Stimulated activated effector memory CD8-positive, alpha-beta T cell treated with anti-CD3 and anti-CD28 coated beads, Interleukin-12 subunit alpha, Interleukin-12 subunit beta, amount 100 ng/mL, for 72 hours (primary cell): ENCODE measurements around the gene FRMD4A.

Experiments
- ATAC-seq: fragments of 150-1000 bp; cut with Tn5 transposase; 2 replicates; pipeline ENCODE4 v1.10.0; 2021
- DNase-seq, 2 donors: peaks; one replicate each; pipeline ENCODE4 v3.0.0; 2021 to 2022; ENCODE audit warnings: low spot score in 2 of 2
- H3K27ac Mint-ChIP-seq: one replicate; pipeline ENCODE4 v1.8.0; 2022; ENCODE audit warnings: mild to moderate bottlenecking, mixed read lengths
- H3K36me3 Mint-ChIP-seq: one replicate; pipeline ENCODE4 v1.8.0; 2022; ENCODE audit warnings: mild to moderate bottlenecking, mixed read lengths
- H3K4me1 Mint-ChIP-seq: one replicate; pipeline ENCODE4 v1.8.0; 2022; ENCODE audit warnings: mixed read lengths
- H3K4me3 Mint-ChIP-seq: one replicate; pipeline ENCODE4 v1.8.0; 2022; ENCODE audit warnings: mild to moderate bottlenecking, mixed read lengths
- H3K9me3 Mint-ChIP-seq: one replicate; pipeline ENCODE4 v1.8.0; 2022; ENCODE audit warnings: mixed read lengths

The FRMD4A gene

GRCh38 chr10:13994932-13995331 lies 335.8 kb downstream of the FRMD4A start:
- H3K36me3 Mint-ChIP-seq, result no peaks in the 10 kb centered on the region
- no peak overlapping the region for H3K4me3 Mint-ChIP-seq
- no peak overlapping the region for H3K27ac Mint-ChIP-seq
- no peaks in the 10 kb centered on the region for H3K9me3 Mint-ChIP-seq
- DNase-seq, result no peak
- no peaks in the 10 kb centered on the region for H3K4me1 Mint-ChIP-seq
- no peak for ATAC-seq

GRCh38 chr10:13993673-13994089 lies 337.0 kb downstream of the FRMD4A start:
- ATAC-seq (no peak), DNase-seq (no peak)
- no peaks in the 10 kb centered on the region for H3K9me3 Mint-ChIP-seq
- no peak overlapping the region for H3K27ac Mint-ChIP-seq
- H3K36me3 Mint-ChIP-seq, result no peaks in the 10 kb centered on the region
- H3K4me3 Mint-ChIP-seq, result no peak overlapping the region
- H3K4me1 Mint-ChIP-seq, result no peaks in the 10 kb centered on the region

- Mint-ChIP-seq H3K36me3 (no peaks in the 10 kb centered on the region), H3K27ac (no peak overlapping the region), H3K4me1 (no peaks in the 10 kb centered on the region), H3K9me3 (no peaks in the 10 kb centered on the region), H3K4me3 (no peak overlapping the region)
- DNase-seq (no peak), ATAC-seq (no peak)
These were observed 337.6 kb downstream of the FRMD4A start for GRCh38 chr10:13993169-13993568.

- Mint-ChIP-seq H3K27ac (no peak overlapping the region), H3K9me3 (no peaks in the 10 kb centered on the region), H3K4me1 (no peaks in the 10 kb centered on the region), H3K4me3 (no peak overlapping the region), H3K36me3 (no peaks in the 10 kb centered on the region)
- ATAC-seq, result no peak
- no peak for DNase-seq
These were observed 339.4 kb downstream of the FRMD4A start for GRCh38 chr10:13991353-13991752.

GRCh38 chr10:13990946-13991345 lies 339.8 kb downstream of the FRMD4A start:
- no peaks in the 10 kb centered on the region for H3K36me3 Mint-ChIP-seq
- H3K9me3 Mint-ChIP-seq, result no peaks in the 10 kb centered on the region
- ATAC-seq (no peak), DNase-seq (no peak)
- H3K27ac Mint-ChIP-seq, result no peak overlapping the region
- H3K4me1 Mint-ChIP-seq, result no peaks in the 10 kb centered on the region
- no peak overlapping the region for H3K4me3 Mint-ChIP-seq

GRCh38 chr10:13990392-13990805 lies 340.3 kb downstream of the FRMD4A start:
- no peak for DNase-seq
- Mint-ChIP-seq H3K27ac (no peak overlapping the region), H3K36me3 (no peaks in the 10 kb centered on the region), H3K9me3 (no peaks in the 10 kb centered on the region), H3K4me3 (no peak overlapping the region), H3K4me1 (no peaks in the 10 kb centered on the region)
- ATAC-seq, result no peak

- Mint-ChIP-seq H3K4me3 (no peak overlapping the region), H3K27ac (no peak overlapping the region), H3K36me3 (no peaks in the 10 kb centered on the region), H3K9me3 (no peaks in the 10 kb centered on the region), H3K4me1 (peaks cover under 1% of the 10 kb centered on the region)
- no peak for ATAC-seq
- DNase-seq, result no peak
These were observed 341.1 kb downstream of the FRMD4A start for GRCh38 chr10:13989616-13990015.

- Mint-ChIP-seq H3K4me1 (peaks cover 6% of the 10 kb centered on the region), H3K4me3 (no peak overlapping the region), H3K36me3 (no peaks in the 10 kb centered on the region), H3K27ac (no peak overlapping the region), H3K9me3 (no peaks in the 10 kb centered on the region)
- ATAC-seq, result peak; percentile 72
- DNase-seq, result no peak
These were observed 343.3 kb downstream of the FRMD4A start for GRCh38 chr10:13987446-13987845.

GRCh38 chr10:13984647-13985155 lies 346.0 kb downstream of the FRMD4A start:
- peaks cover 6% of the 10 kb centered on the region for H3K4me1 Mint-ChIP-seq
- H3K27ac Mint-ChIP-seq, result no peak overlapping the region
- no peaks in the 10 kb centered on the region for H3K36me3 Mint-ChIP-seq
- H3K9me3 Mint-ChIP-seq, result no peaks in the 10 kb centered on the region
- no peak for DNase-seq
- ATAC-seq, result peak; percentile 75
- no peak overlapping the region for H3K4me3 Mint-ChIP-seq

- no peak overlapping the region for H3K4me3 Mint-ChIP-seq
- peaks cover 6% of the 10 kb centered on the region for H3K4me1 Mint-ChIP-seq
- no peaks in the 10 kb centered on the region for H3K9me3 Mint-ChIP-seq
- ATAC-seq (no peak), DNase-seq (no peak)
- no peak overlapping the region for H3K27ac Mint-ChIP-seq
- H3K36me3 Mint-ChIP-seq, result no peaks in the 10 kb centered on the region
These were observed 347.7 kb downstream of the FRMD4A start for GRCh38 chr10:13983035-13983434.

GRCh38 chr10:13978533-13979115 lies 352.1 kb downstream of the FRMD4A start:
- H3K36me3 Mint-ChIP-seq, result no peaks in the 10 kb centered on the region
- H3K9me3 Mint-ChIP-seq, result no peaks in the 10 kb centered on the region
- H3K27ac Mint-ChIP-seq, result no peak overlapping the region
- DNase-seq, result no peak
- H3K4me3 Mint-ChIP-seq, result no peak overlapping the region
- no peak for ATAC-seq
- no peaks in the 10 kb centered on the region for H3K4me1 Mint-ChIP-seq

- Mint-ChIP-seq H3K27ac (no peak overlapping the region), H3K4me1 (no peaks in the 10 kb centered on the region), H3K9me3 (no peaks in the 10 kb centered on the region), H3K4me3 (no peak overlapping the region), H3K36me3 (no peaks in the 10 kb centered on the region)
- no peak for DNase-seq
- ATAC-seq, result no peak
These were observed 352.7 kb downstream of the FRMD4A start for GRCh38 chr10:13977861-13978532.

GRCh38 chr10:13973742-13974141 lies 357.0 kb downstream of the FRMD4A start:
- Mint-ChIP-seq H3K27ac (no peak overlapping the region), H3K4me1 (no peaks in the 10 kb centered on the region), H3K36me3 (no peaks in the 10 kb centered on the region), H3K9me3 (no peaks in the 10 kb centered on the region), H3K4me3 (no peak overlapping the region)
- ATAC-seq, result no peak
- DNase-seq, result no peak

- Mint-ChIP-seq H3K27ac (no peak overlapping the region), H3K36me3 (no peaks in the 10 kb centered on the region), H3K4me3 (no peak overlapping the region), H3K4me1 (no peaks in the 10 kb centered on the region), H3K9me3 (no peaks in the 10 kb centered on the region)
- DNase-seq, result no peak
- ATAC-seq, result no peak
These were observed 358.1 kb downstream of the FRMD4A start for GRCh38 chr10:13972609-13973008.

GRCh38 chr10:13971601-13972475 lies 358.9 kb downstream of the FRMD4A start:
- DNase-seq, result no peak
- H3K4me1 Mint-ChIP-seq, result no peaks in the 10 kb centered on the region
- H3K27ac Mint-ChIP-seq, result no peak overlapping the region
- ATAC-seq, result no peak
- no peaks in the 10 kb centered on the region for H3K9me3 Mint-ChIP-seq
- no peak overlapping the region for H3K4me3 Mint-ChIP-seq
- no peaks in the 10 kb centered on the region for H3K36me3 Mint-ChIP-seq
